Fibroblast of skin of left quadriceps (primary cell): ENCODE results near the gene PLPPR1.

Experiments
- DNase-seq, 2 experiments: peaks; one replicate each; pipeline ENCODE4 v3.0.0-alpha.2; 2013; ENCODE audit warnings: low read depth in 2 of 2

PLPPR1 gene

DNA sequence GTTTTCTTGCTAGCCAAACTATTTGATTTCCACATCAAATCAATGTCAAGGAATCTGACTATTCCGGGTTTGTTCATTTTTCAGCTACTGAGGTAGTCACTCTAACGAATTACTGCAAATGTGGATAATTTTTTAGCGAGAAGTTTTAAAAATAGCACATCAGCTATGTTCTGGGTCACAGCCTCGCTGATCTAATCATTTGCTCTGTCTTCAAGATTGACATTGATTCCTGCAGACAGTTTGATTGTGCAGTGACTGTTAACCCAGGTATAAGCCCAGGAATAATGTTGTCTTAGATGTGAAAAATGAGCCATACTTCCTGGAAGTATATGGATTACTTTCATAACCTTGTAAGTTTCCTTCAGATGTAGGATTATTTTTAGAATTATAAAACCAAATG lies 181.1 kb downstream of the PLPPR1 start:
- no peak for DNase-seq

DNA sequence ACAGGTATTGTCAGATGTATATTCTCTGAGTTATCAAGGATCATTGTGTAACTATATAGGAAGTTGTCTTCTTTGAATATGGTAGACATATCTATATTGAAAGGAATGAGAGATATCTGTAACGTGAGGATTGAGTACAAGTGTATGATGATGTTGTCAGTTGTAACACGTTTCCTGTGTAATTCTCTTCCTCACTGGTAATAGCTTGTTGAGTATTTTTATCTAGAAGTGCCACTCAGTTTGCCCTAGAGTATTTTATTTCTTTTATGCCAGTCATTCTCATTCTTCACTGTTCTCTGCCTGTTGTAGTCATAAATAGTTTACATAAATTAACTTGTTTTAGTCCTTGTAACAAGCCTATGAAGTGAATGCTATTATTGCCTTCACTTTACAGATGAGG lies 184.1 kb downstream of the PLPPR1 start:
- no peak for DNase-seq

DNA sequence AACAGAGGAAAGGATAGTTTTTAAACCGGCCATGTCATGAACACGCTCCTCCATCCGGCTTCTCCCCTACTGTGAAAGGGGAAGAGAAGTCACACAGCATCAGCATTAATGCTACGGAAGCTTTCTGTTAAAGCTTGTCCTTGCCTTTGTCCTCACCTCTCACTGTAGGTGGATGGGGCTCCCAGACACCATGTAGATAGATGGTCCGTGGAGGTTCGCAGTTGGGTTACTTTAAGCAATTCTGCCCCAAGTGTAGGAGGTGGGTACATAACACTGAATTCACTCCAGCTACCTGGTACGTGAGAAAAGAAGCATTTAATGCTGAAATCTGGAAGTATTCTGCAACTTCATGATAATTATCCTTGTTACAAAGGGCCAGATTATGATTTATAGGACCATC lies 190.5 kb downstream of the PLPPR1 start:
- no peak for DNase-seq

DNA sequence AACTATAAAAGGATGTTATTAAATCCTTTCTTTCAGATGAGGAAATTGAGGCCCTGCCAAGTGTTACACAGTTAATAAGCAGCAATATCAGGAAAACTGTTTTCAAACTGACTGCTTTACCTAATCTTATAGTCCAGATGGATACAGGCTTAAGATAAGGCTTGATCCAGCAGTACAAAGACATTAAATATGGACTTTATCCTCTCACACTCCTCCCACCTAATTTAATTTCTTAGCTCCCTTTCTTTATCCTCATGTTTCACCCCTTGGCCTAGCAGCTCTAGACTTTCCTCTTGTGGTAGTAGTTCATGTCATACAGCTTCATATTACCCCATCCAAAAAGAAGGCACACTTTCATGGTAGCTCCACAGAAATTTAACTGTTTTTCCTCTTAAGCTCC lies 191.8 kb downstream of the PLPPR1 start:
- DNase-seq: no peak

DNA sequence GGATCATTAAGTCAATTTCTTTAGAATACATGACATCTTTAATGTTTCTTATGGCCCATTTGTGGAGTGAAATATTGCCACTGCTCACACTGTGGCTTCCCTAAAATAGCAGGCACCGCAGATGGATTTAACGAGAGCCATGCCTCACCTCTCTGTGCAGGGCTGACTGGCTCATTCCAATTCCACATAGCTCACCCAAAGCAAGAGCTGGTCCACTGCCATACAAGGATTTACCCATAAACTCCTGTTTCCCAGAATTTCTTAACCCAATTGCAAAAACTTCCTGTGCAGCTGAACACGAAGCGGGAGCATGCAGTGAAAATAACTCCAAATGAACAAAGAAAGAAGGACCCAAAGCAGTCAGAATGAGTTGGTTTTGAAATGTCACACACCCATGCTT lies 196.7 kb downstream of the PLPPR1 start:
- peak; percentile 7 to 12 for DNase-seq

DNA sequence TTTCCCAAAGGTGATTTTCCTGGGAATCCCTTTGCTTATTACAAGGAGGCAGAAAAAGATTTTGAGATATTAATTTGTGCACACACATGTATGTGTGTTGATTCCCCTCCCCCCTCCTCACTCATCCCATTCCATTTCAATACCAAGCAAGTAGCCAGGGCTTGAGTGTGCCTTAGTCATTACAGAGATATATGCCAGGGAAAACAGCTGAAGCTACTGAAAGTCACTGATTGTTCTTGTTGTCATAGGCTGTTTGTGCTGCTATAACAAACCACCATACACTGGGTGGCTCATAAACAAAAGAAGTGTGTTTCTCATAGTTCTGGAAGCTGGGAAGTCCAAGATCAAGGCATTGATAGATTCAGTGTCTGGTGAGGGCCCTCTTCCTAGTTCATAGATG lies 197.6 kb downstream of the PLPPR1 start:
- DNase-seq: no peak

DNA sequence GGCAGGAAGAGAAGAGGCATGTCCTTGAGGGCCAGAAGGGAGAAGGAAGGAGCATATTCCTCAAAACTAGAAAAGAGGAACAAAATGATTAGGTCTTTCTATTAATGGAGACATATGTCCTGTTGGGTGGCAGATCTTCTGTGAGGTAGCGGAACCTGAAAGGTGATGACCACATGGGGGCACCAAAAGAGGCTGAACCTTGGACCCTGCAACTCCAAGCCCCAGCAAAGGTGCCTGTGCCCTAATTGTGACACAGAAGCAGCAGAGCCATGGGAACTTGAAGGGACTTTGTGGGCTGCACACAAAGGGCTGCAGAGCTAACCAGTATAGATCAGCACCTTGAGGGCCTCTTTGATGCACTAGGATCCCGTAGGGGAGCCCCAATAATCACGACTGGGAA lies 198.3 kb downstream of the PLPPR1 start:
- DNase-seq: no peak

DNA sequence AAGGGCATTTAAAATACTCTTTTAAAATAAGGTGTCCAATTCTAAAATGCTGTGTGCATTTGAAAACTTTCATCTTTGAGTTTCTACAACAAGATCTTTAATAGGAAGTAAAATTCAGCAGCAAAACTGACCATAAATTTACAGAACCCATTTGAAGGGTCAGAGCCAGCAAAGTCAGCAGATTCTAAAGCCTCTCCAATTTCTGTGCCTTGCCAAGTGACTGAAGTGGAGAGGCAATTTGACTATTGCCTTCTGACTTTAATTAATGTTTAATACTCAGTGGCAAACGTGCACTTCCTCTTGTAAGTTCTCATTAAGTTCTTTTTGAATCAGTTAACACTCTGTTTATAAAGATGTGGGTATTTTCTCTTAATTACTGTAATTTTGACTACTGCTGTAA lies 201.1 kb downstream of the PLPPR1 start:
- no peak for DNase-seq

DNA sequence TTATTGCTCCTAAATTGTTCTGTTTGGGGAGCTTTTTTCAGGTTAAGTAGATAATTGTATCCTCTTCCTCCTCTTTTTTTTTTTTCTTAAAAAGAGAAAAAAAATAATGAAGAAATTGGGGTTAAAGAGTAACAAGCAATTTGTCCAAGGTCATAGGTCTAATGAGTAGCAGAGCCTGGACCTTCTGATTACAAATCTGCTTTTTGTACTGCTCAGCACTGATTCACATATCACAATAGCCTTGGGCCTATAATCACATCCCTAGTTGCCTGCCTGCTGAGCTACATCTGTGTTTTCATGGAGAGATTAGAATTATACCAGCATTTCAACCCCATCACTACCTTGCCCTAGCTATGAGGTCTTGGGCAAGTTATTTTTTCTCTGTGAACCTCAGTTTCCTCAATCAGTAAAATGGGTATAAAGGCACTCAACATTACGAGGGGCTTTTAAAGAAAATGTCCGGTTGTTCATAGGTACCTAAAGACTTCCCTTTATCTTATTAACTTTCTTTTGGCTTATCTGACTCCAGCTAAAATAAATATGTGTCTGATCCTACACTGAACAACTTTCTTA lies 204.0 kb downstream of the PLPPR1 start:
- no peak for DNase-seq

DNA sequence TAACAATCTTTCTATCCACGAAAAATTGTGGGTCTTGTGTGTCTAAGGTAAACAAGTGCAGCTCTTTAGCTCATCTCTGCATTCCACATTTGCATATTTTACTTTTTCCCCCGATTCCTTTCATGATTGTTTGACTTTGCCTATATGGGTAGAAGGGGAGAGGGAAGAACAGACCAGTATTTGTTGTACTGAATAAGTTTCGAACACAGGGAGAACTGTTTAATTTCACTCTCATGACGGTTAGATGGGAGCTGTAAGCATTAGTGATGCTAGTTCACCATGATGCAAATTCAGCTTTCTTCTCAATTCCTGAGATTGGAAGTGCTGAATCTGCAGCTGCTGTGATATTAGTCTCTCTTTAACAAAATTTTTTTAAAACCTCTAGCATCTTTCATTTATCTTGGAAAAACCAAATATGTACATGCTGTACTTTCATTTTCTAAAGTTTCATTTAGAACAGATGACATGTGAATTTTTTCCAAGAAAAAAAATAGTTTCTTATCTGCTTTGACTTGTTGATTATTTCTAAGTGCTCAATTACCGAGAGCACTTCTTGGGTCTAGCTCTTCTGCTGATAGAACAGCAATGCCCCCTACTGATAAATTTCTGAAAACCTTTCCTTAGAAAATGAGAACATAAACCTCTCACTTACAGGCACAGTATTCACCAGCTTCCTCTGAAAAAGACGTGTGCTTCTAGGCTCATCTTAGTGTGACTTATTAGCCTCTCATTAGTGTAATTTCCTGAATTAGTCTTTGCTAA lies 206.8 kb downstream of the PLPPR1 start:
- DNase-seq: peak in 1 of 2 experiments; percentile 1

DNA sequence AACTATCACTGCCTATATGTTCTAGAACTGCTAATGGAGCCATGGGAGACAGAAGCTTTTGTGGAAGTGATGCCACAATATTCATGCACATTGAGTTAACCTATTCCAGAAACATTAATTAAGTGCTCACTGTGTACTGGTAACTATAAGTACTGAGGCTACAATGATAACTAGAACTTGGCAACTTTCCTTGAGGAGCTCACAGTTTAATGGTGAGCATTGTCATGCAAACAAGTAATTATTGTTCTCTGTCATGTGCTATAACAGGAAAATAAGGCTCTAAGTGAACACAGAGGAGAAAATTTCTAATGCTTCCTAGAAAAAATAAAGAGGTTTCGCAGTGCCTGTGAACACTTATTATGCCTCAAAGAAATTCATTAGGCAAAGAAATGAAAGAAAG lies 214.1 kb downstream of the PLPPR1 start:
- no peak for DNase-seq

DNA sequence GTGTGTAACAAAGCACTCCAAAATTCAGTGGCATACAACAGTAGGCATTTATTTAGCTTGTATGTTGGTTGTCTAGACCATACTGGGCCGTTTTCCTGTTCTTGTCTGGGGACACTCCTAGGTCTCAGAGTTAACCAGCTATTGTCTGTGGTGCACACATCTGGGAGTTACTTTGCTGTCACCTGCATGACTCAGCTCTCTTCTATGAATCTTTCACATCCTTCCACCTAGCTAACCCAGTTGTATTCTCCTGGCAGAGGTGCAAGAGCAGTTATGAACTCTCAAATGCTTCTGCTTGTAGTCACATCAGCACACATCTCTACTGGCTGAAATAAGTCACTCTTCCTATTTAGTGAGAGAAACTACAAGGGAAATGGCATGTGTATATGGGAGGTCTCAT lies 218.2 kb downstream of the PLPPR1 start:
- no peak for DNase-seq

DNA sequence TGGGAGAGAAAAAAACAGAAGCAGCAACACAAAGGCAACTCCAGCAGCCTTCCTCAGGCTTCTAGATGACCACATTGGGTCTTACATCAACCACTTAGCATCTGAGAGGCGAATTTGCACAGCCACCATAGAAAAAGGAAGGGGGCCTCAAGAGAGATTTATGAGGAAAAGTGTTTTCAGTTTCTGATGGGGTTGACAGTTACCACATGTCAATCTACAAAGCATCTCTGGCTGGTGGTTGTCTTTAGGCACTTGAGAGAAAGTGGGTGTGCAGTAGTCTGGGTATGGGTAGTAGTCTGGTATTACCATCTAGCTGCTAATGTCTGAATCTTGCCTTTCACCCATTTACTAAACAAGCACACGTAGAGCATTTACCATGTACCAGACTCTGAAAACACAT lies 218.8 kb downstream of the PLPPR1 start:
- DNase-seq: no peak

DNA sequence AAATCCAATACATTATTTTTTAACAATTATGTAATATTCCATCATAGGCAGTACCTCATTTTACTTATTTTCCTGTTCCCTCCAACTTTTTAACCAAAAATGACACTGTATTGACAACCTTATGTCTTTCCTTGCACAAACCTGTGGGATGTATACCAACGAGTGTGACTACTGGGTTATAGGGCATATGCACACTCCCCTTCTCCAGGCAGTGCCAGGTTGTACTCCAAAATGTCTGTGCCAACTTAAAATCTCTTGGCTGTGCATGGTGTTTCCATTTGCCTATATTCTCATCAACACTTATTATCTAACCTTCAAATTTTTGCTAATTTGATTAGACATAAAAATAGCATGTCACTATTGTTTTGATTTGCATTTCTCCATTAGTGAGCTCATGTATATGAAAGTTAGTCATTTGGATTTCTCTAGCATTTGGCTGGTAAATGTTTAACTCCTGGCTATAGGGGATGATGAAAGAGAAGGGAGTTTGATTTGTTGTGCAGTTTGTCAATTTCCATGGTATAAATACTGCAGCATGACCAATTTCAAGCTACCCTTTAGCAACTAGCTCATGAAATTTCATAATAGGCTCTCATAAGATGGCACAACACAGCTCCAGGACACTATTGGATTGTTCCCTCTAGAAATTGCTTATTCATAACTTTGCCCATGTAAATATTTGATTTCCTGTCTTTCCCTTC lies 226.4 kb downstream of the PLPPR1 start:
- DNase-seq: no peak

DNA sequence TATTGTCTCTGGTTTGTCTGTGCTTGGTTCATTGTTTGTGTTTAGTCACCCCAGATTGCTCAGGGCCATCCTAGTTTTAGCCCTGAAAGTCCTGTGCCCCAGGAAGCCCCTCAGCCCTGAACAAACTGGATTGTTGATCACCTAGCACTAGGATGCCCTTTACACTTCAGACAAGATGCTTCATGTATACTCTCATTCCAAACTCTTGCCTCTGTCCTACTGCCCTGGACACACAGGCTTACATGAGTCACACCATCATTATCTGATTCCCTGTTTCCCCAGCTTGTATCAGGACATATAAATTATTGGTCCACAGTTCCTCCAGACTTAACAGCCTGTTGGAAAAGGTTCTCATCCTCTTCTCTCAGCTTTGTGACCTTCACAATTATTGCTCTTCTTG lies 236.2 kb downstream of the PLPPR1 start:
- no peak for DNase-seq

DNA sequence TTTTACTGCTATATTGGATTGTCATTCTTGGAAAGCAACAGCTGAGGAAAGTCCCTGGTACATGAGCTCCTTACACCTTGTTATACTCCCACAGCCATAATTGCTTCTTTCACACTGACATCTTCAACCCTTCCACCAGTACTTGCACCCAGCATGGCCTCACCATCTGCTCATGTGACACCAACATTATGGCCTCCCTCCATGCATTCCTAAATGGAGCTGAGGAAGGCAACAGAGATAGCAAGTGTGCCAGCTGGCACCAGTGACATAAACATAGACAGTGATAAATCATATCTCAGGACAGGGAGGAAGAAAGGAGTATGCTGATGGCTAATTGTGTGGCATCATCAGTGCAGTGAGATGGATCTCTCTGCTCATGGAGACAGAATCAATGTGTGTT lies 236.7 kb downstream of the PLPPR1 start:
- DNase-seq: no peak

DNA sequence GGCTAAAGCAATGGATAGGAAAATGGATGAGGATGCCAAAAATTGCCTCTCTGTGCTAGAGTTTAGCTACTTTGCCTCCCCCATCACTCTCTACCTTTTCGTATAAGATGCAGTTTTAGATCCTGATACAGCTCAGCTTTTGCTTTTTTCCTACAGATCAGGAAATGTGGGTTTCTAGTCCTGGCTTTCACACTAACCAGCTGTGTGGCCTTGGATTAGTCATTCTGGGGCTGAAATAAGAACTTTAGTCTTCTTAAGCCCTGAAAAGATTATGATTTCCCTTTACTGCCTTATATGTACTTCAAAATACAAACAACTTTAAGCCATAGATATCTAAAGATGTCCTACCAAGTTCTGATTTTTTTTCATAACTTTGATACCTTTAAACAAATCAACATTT lies 239.9 kb downstream of the PLPPR1 start:
- no peak for DNase-seq

DNA sequence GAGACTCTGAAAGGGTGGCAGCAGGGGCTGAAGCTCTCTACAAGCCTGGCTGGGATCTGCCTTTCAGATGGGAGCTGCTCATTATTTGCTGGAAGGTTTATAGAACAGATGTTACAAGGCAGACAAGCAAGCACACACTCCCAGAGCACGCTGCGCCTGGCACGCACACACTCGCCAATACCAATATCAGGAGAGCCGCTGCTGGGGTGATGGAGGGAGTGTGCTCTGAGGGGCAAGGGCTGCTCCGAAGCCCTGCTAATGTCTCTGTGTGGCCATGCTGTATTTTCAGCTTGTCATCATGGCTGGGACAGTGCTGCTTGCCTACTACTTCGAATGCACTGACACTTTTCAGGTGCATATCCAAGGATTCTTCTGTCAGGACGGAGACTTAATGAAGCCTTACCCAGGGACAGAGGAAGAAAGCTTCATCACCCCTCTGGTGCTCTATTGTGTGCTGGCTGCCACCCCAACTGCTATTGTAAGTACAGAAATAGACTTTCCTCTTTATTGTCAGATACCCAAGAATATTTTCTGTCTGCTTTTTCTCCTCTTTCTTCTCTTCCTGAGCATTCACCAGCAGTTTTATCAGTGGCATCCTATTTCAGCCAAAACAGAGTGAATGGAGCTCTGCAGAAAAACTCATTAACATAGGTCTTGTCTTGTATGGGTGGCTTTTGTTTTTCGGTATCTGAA lies 241.2 kb downstream of the PLPPR1 start:
- DNase-seq: no peak

DNA sequence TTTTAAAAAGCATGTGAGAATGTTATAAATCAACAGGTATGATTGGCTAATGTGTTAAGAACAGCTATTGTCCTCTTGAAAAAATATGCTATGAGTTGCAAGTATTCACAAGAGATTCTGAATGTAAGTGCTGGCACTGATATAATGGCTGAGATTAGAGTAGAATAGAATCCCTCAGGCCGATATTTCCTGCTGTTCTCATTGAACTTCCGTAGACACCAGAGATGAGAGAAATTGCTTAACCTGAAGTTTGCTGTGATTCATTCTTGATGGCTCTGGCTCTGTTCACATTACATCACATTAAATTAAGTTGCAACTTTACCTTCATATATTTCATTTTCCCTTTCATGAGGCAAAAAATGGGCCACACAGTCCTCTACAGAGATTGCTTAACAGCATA lies 241.8 kb downstream of the PLPPR1 start:
- DNase-seq: no peak

DNA sequence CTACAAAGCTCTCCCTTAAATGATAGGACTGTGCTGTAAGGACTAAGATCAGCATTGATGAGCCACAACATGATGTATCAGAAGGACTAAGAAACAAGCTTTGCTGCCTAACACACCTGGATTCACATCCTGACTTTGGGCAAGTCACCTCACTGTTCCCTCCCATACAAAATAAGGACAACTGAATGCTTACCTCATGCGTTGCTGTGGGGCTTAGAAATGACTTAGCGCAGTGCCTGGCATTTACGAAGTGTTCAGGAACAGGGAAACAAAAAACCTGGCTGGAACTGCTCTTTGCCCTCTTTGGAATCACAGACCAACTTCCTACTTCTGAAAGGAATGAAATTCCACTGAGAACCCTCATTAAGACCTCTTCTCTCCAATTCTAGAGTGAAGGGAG lies 242.6 kb downstream of the PLPPR1 start:
- DNase-seq: no peak

DNA sequence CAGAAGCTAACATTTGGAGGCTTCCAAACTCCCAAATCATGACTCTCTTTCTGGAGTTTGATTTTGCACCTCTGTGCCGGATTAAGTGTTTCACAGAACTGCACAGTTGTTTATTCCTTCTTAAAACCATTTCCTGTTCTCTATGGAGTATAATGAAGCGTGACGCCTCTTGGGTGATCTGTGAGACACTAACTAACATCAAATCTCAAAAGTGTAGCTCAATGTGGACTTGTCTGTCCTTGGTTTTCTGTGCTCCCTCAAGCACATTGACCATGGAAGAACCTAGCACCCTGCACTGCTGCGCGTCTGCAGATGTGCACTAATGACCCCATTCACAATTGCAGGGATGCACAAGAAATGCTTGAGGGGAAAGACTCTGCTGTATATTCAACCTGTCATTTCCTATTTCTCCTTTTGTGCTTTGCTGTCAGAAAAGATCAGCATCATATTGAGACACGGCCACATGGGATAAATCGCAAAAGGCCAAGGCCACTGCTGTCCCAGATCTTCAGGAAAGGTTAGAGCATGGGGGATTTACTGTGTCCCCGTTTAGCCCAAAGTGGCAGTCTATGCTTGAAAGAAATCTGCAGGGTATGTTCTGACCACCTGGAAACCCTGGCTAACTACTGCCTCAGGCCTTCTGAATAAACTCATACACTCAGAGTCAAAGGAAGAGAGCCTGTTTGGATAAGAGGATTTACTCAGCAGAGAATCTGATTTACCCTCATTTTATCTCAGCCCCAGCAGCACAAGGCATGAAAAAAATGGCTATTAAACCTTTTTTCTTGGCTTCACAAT lies 246.6 kb downstream of the PLPPR1 start:
- DNase-seq: no peak

DNA sequence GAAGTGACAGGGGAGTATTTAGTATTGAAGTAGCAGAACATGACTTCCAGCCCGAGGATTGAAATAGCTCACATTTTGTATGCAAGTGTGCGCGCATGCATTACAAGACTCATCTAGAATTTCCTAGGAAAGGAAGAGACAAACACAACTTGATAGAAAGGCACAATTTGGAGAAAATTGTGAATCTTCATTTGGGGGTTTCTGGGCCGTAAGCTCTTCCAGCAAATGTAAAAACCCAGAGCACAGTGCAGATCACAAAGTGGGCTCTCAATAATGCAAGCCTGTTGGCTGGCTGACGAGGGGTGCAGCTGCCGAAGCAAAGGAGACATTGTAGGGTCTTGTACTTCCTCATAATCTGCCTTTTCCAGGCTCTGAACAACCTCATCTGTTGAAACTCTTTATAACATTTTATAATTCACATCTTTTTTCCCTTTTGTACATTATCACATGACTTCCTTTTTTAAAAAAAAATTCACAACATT lies 247.3 kb downstream of the PLPPR1 start:
- DNase-seq: no peak
